WTC11 (cell line): Measurements from ENCODE around the gene TPM2. TPM values are rescaled to one million over a fixed set of nuclear protein-coding genes. Genes with fewer than 3 reads are reported as not detected.

Source experiments
- ATAC-seq: fragments of 200-7000 bp; cut with Tn5 transposase; 2 replicates; pipeline ENCODE4 v1.10.0; 2021; ENCODE audit warnings: mild to moderate bottlenecking, moderate library complexity
- CTCF ChIA-PET: fragments of 300-600 bp; sonication (Branson Sonifier 250); formaldehyde crosslinking; loops from one replicate; lab custom pipeline; 2021; ENCODE audit warnings: antibody characterized with exemption; lab: Charles Lee
- POLR2A ChIA-PET: fragments of 350-600 bp; sonication (Branson Sonifier 250); formaldehyde crosslinking; loops from one replicate; lab custom pipeline; 2021; ENCODE audit warnings: antibody characterized with exemption; lab: Charles Lee
- DNase-seq: peaks from one replicate; pipeline ENCODE4 v3.0.0; 2021; ENCODE audit warnings: low spot score
- H3K27ac Mint-ChIP-seq: 2 replicates; pipeline ENCODE4 v1.8.0; 2021; ENCODE audit warnings: mixed read lengths
- H3K27me3 Mint-ChIP-seq: 2 replicates; pipeline ENCODE4 v1.8.0; 2021; ENCODE audit warnings: low read depth, mild to moderate bottlenecking, moderate library complexity, mixed read lengths
- H3K36me3 Mint-ChIP-seq: 2 replicates; pipeline ENCODE4 v1.8.0; 2021; ENCODE audit warnings: mixed read lengths
- H3K4me1 Mint-ChIP-seq: 2 replicates; pipeline ENCODE4 v1.8.0; 2022; ENCODE audit warnings: mixed read lengths
- H3K4me3 Mint-ChIP-seq: 2 replicates; pipeline ENCODE4 v1.8.0; 2021; ENCODE audit warnings: mild to moderate bottlenecking, moderate library complexity, mixed read lengths
- H3K9me3 Mint-ChIP-seq: 2 replicates; pipeline ENCODE4 v1.8.0; 2021; ENCODE audit warnings: mixed read lengths
- CREB1 ChIP-seq: sonication (generic); formaldehyde crosslinking; IDR thresholded peaks from 2 replicates; pipeline ENCODE4 v1.8.0; 2023; ENCODE audit warnings: mild to moderate bottlenecking, missing genetic modification reagents
- FOXJ3 ChIP-seq: sonication (generic); formaldehyde crosslinking; IDR thresholded peaks from 2 replicates; pipeline ENCODE4 v1.9.0; 2021; ENCODE audit warnings: missing genetic modification reagents, mild to moderate bottlenecking, borderline replicate concordance
- FOXK1 ChIP-seq: sonication (generic); formaldehyde crosslinking; IDR thresholded peaks from 2 replicates; pipeline ENCODE4 v1.8.0; 2022; ENCODE audit warnings: mild to moderate bottlenecking, moderate library complexity, missing genetic modification reagents
- JAZF1 ChIP-seq: fragments of 250-450 bp; sonication (Bioruptor Pico); IDR thresholded peaks from 2 replicates; pipeline ENCODE4 v1.9.0; 2021; ENCODE audit warnings: moderate library complexity, mild to moderate bottlenecking, inconsistent platforms
- NFATC4 ChIP-seq: fragments of 250-450 bp; sonication (Bioruptor Pico); IDR thresholded peaks from 2 replicates; pipeline ENCODE4 v1.9.0; 2021; ENCODE audit warnings: mild to moderate bottlenecking
- OVOL2 ChIP-seq: fragments of 250-450 bp; sonication (Bioruptor Pico); IDR thresholded peaks from 2 replicates; pipeline ENCODE4 v1.9.0; 2021; ENCODE audit warnings: mild to moderate bottlenecking, borderline replicate concordance
- TP53 ChIP-seq: sonication (generic); formaldehyde crosslinking; IDR thresholded peaks from 2 replicates; pipeline ENCODE4 v1.8.1; 2023; ENCODE audit warnings: mild to moderate bottlenecking, missing genetic modification reagents
- ZBTB21 ChIP-seq: sonication (generic); formaldehyde crosslinking; IDR thresholded peaks from 2 replicates; pipeline ENCODE4 v1.8.1; 2023; ENCODE audit warnings: mild to moderate bottlenecking, missing genetic modification reagents, borderline replicate concordance
- ZNF219 ChIP-seq: sonication (generic); formaldehyde crosslinking; IDR thresholded peaks from 2 replicates; pipeline ENCODE4 v1.8.0; 2023; ENCODE audit warnings: missing genetic modification reagents, mild to moderate bottlenecking, borderline replicate concordance
- ZNF317 ChIP-seq: sonication (generic); formaldehyde crosslinking; IDR thresholded peaks from 2 replicates; pipeline ENCODE4 v1.8.1; 2023; ENCODE audit warnings: low read depth, mild to moderate bottlenecking, moderate library complexity, missing genetic modification reagents, borderline replicate concordance
- total RNA-seq: library from RNA; stranded (reverse); gene quantifications from 3 replicates; pipeline ENCODE4 v1.2.3, GENCODE V29; 2021
- TF ChIP-seq, protein P1 (sequence below): sonication (generic); formaldehyde crosslinking; IDR thresholded peaks from 2 replicates; pipeline ENCODE4 v1.8.1; 2022; ENCODE audit warnings: low read depth, missing genetic modification reagents, borderline replicate concordance
- TF ChIP-seq, protein P2 (sequence below): sonication (generic); formaldehyde crosslinking; IDR thresholded peaks from 2 replicates; pipeline ENCODE4 v1.8.0; 2023; ENCODE audit warnings: missing genetic modification reagents, mild to moderate bottlenecking, borderline replicate concordance
- TF ChIP-seq, protein P3 (sequence below): sonication (generic); formaldehyde crosslinking; IDR thresholded peaks from 2 replicates; pipeline ENCODE4 v1.8.1; 2022; ENCODE audit warnings: low read depth, mild to moderate bottlenecking, moderate library complexity, missing genetic modification reagents, borderline replicate concordance
- TF ChIP-seq, protein P4 (sequence below): sonication (generic); formaldehyde crosslinking; IDR thresholded peaks from 2 replicates; pipeline ENCODE4 v1.8.0; 2023; ENCODE audit warnings: mild to moderate bottlenecking, missing genetic modification reagents
- TF ChIP-seq, protein P5 (sequence below): fragments of 250-450 bp; sonication (Bioruptor Pico); IDR thresholded peaks from 2 replicates; pipeline ENCODE4 v1.8.0; 2021; ENCODE audit warnings: mild to moderate bottlenecking
- TF ChIP-seq, protein P6 (sequence below): sonication (generic); formaldehyde crosslinking; IDR thresholded peaks from 2 replicates; pipeline ENCODE4 v1.8.0; 2022; ENCODE audit warnings: mild to moderate bottlenecking, missing genetic modification reagents

Gene TPM2
- total RNA-seq, 1 experiment from 2014 or later, result 146 TPM

DNA sequence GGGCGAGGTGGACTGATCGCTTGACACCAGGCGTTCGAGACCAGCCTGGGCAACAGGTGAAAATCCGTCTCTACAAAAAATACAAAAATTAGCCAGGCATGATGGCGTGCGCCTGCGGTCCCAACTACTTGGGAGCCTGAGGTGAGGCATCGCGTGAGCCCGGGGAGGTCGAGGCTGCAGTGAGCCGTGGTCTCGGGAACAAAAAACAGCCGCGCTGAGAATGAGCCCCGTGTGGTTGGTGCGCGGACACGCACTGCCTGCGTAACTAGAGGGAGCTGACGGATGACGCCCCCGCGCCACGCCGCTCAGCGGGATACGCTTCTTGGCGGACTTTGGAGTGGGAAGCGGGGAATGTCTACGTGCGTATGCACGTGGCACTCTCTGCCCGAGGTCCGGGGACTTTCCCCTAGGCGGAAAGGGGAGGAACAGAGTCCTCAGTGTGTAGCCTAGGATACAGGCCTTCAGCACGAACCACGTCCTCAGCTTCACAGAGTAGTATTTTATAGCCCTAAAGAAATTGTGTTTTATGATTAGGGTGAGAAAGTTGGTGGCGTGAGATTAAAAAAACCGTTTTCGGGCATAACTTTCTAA, 32.1 kb downstream of the TPM2 start, which contains the start of gene RMRP (continued):
- 0 out of 2 replicates have a peak, but pooled peaks have one; percentile 27 for TF ChIP-seq ZNF317 (CRISPR knock-in tag)
- no peak for TF ChIP-seq NFATC4 (CRISPR knock-in tag)
- TF ChIP-seq, protein P1, sequence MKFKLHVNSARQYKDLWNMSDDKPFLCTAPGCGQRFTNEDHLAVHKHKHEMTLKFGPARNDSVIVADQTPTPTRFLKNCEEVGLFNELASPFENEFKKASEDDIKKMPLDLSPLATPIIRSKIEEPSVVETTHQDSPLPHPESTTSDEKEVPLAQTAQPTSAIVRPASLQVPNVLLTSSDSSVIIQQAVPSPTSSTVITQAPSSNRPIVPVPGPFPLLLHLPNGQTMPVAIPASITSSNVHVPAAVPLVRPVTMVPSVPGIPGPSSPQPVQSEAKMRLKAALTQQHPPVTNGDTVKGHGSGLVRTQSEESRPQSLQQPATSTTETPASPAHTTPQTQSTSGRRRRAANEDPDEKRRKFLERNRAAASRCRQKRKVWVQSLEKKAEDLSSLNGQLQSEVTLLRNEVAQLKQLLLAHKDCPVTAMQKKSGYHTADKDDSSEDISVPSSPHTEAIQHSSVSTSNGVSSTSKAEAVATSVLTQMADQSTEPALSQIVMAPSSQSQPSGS (CRISPR knock-in tag), result no peak
- peak; percentile 89 for TF ChIP-seq FOXK1 (CRISPR knock-in tag)
- no peak for TF ChIP-seq OVOL2 (CRISPR knock-in tag)
- TF ChIP-seq, protein P2, sequence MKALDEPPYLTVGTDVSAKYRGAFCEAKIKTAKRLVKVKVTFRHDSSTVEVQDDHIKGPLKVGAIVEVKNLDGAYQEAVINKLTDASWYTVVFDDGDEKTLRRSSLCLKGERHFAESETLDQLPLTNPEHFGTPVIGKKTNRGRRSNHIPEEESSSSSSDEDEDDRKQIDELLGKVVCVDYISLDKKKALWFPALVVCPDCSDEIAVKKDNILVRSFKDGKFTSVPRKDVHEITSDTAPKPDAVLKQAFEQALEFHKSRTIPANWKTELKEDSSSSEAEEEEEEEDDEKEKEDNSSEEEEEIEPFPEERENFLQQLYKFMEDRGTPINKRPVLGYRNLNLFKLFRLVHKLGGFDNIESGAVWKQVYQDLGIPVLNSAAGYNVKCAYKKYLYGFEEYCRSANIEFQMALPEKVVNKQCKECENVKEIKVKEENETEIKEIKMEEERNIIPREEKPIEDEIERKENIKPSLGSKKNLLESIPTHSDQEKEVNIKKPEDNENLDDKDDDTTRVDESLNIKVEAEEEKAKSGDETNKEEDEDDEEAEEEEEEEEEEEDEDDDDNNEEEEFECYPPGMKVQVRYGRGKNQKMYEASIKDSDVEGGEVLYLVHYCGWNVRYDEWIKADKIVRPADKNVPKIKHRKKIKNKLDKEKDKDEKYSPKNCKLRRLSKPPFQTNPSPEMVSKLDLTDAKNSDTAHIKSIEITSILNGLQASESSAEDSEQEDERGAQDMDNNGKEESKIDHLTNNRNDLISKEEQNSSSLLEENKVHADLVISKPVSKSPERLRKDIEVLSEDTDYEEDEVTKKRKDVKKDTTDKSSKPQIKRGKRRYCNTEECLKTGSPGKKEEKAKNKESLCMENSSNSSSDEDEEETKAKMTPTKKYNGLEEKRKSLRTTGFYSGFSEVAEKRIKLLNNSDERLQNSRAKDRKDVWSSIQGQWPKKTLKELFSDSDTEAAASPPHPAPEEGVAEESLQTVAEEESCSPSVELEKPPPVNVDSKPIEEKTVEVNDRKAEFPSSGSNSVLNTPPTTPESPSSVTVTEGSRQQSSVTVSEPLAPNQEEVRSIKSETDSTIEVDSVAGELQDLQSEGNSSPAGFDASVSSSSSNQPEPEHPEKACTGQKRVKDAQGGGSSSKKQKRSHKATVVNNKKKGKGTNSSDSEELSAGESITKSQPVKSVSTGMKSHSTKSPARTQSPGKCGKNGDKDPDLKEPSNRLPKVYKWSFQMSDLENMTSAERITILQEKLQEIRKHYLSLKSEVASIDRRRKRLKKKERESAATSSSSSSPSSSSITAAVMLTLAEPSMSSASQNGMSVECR (CRISPR knock-in tag), result peak; percentile 95
- TF ChIP-seq FOXJ3 (CRISPR knock-in tag), result no peak
- TF ChIP-seq CREB1 (CRISPR knock-in tag), result peak; percentile 88
- TF ChIP-seq, protein P3, sequence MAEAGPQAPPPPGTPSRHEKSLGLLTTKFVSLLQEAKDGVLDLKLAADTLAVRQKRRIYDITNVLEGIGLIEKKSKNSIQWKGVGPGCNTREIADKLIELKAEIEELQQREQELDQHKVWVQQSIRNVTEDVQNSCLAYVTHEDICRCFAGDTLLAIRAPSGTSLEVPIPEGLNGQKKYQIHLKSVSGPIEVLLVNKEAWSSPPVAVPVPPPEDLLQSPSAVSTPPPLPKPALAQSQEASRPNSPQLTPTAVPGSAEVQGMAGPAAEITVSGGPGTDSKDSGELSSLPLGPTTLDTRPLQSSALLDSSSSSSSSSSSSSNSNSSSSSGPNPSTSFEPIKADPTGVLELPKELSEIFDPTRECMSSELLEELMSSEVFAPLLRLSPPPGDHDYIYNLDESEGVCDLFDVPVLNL (CRISPR knock-in tag), result no peak; the same call in 1 of the 2 replicates
- TF ChIP-seq, protein P4, sequence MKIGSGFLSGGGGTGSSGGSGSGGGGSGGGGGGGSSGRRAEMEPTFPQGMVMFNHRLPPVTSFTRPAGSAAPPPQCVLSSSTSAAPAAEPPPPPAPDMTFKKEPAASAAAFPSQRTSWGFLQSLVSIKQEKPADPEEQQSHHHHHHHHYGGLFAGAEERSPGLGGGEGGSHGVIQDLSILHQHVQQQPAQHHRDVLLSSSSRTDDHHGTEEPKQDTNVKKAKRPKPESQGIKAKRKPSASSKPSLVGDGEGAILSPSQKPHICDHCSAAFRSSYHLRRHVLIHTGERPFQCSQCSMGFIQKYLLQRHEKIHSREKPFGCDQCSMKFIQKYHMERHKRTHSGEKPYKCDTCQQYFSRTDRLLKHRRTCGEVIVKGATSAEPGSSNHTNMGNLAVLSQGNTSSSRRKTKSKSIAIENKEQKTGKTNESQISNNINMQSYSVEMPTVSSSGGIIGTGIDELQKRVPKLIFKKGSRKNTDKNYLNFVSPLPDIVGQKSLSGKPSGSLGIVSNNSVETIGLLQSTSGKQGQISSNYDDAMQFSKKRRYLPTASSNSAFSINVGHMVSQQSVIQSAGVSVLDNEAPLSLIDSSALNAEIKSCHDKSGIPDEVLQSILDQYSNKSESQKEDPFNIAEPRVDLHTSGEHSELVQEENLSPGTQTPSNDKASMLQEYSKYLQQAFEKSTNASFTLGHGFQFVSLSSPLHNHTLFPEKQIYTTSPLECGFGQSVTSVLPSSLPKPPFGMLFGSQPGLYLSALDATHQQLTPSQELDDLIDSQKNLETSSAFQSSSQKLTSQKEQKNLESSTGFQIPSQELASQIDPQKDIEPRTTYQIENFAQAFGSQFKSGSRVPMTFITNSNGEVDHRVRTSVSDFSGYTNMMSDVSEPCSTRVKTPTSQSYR (CRISPR knock-in tag), result peak; percentile 79
- no peak for TF ChIP-seq TP53 (CRISPR knock-in tag)
- no peak; the same call in none of the 2 replicates for TF ChIP-seq ZNF219 (CRISPR knock-in tag)

DNA sequence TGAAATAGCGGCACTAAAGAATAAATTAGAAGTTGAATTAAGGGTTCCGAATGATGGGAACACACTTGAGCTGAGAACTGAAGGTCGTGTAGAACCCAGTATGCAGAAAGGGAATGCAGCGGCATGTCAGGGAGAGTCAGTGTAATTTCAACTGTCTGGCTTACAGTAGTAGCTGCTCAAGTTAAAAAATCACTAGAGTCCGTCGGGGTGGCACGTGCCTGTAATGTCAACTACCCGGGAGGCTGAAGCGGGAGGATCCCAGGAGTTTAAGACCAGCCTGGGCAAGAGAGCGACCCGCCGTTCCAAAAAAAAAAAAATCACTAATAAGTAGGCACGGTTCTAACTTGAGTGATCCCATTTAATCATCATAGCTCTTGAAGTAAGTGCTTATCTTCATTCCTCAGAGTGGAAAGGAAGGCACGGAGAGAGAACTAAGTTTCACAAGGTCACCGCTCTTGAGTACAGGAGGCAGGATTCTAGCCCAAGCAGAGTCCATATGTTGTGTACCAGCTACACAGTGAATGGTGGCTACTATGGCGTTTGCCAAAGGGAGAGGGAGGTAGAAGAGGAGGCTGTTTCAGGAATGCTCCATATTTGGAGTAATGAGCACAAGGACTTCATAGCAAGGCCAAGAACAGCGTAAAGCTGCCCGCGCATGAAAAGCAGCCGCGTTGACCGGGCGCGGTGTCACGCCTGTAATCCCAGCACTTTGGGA, 32.7 kb downstream of the TPM2 start:
- Mint-ChIP-seq H3K27me3 (peaks cover 23% of the 10 kb centered on the region), H3K27ac (peak overlapping the region; percentile 100), H3K4me3 (peak overlapping the region; percentile 73), H3K36me3 (peaks cover 24% of the 10 kb centered on the region), H3K9me3 (no peaks in the 10 kb centered on the region), H3K4me1 (peaks cover 18% of the 10 kb centered on the region)
- DNase-seq, result no peak
- ChIA-PET POLR2A (interaction anchor here (0.7 to 6.8 kb wide), 6 partner anchors 10 to 100 kb away, joined by 3 to 38 read pairs (median 4); partner anchors contain the start of genes TLN1 and TPM2), CTCF (interaction anchor here (0.6 to 10.2 kb wide), 19 partner anchors 8 to 261 kb away, joined by 3 to 127 read pairs (median 6); partner anchors contain the start of genes ARHGEF39, CREB3, TESK1 and TLN1)
- TF ChIP-seq ZBTB21 (CRISPR knock-in tag), result no peak
- TF ChIP-seq, protein P5, sequence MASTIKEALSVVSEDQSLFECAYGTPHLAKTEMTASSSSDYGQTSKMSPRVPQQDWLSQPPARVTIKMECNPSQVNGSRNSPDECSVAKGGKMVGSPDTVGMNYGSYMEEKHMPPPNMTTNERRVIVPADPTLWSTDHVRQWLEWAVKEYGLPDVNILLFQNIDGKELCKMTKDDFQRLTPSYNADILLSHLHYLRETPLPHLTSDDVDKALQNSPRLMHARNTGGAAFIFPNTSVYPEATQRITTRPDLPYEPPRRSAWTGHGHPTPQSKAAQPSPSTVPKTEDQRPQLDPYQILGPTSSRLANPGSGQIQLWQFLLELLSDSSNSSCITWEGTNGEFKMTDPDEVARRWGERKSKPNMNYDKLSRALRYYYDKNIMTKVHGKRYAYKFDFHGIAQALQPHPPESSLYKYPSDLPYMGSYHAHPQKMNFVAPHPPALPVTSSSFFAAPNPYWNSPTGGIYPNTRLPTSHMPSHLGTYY, result no peak
- no peak for TF ChIP-seq JAZF1 (CRISPR knock-in tag)
- TF ChIP-seq, protein P6, sequence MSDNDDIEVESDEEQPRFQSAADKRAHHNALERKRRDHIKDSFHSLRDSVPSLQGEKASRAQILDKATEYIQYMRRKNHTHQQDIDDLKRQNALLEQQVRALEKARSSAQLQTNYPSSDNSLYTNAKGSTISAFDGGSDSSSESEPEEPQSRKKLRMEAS, result no peak
- ATAC-seq, result no peak
